ENCODE data around the gene ARL4C. TPM values are rescaled to one million over a fixed set of nuclear protein-coding genes. Genes with fewer than 3 reads are reported as not detected.

Gene ARL4C
- total and polyA plus RNA-seq, 4 donors = 6.8 to 12.5 (median 9.0) TPM

DNA sequence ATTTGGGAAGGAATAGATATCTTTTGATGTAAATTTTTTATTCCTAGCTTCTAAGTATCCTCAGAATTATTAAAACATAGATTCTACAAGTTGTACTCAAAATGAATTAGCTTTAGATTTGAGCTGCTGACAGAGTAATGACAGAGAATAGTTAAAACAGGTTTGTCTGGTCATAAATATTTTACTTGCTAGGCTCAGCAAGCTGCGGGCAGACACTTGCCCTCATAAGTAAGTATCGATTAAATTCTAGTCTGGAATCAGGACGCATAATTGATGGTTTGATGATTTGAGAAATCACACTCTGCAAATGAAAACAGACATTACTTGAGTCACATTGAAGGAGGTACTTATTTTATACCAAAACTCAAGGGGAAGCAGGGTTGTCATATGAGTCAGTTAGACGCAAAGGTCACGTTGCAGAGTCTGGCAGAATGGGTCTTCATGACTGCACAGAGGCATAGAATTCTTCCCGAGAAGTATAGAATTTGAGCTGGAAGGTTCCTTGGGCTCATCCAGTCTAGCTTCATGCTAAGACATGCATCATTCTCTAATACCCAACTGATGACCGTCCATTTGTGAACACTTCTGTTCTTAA lies 27.5 kb downstream of the ARL4C start:
- 69 to 85% methylated on average over 7 of the region's 7 CpGs for WGBS, 2 donors
- no peaks in the 10 kb centered on the region for H3K27me3 ChIP-seq (ENCODE audit: control insufficient read depth in 1 of 2, insufficient read depth in 2 of 2, low read length in 1 of 2)
- no peaks in the 10 kb centered on the region for H3K4me1 ChIP-seq (ENCODE audit: control insufficient read depth in 1 of 2, insufficient read depth in 2 of 2, low read length in 2 of 2)
- DNase-seq (no peak), ATAC-seq (ENCODE audit: low FRiP score) (no peak)
- no peak overlapping the region for H3K27ac ChIP-seq (ENCODE audit: low read depth in 1 of 2, low read length in 2 of 2)
- no peak overlapping the region for H3K4me3 ChIP-seq (ENCODE audit: low read length in 2 of 2)
- peaks cover 2% of the 10 kb centered on the region for H3K9me3 ChIP-seq (ENCODE audit: control insufficient read depth, low read length)
- intact Hi-C loops (cut with DNase I) = no loop called here
- no peaks in the 10 kb centered on the region for H3K36me3 ChIP-seq (ENCODE audit: control insufficient read depth in 1 of 2, insufficient read depth in 2 of 2, low read length in 1 of 2)

DNA sequence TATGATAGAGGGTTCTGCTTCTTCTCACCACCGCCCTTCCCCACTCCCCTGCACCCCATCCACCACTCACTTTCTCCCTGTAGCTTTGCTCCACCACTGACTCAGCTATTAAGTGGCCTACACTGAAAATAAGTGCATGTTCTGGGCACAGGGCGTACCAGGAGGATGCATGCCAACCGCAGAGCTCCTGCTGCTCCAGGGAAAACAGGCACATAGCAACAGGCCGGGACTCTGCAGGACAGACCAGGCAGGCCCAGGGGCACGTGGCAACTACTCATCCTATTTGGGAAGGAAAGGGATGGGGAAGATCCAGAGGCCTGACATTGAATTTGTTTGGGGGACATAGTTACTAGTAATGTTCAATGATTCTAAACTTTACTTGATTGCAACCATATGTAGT lies 28.4 kb downstream of the ARL4C start:
- DNase-seq (no peak), ATAC-seq (ENCODE audit: low FRiP score) (no peak)
- H3K27ac ChIP-seq (ENCODE audit: low read depth in 1 of 2, low read length in 2 of 2) = no peak overlapping the region
- H3K9me3 ChIP-seq (ENCODE audit: control insufficient read depth, low read length) = no peaks in the 10 kb centered on the region
- H3K27me3 ChIP-seq (ENCODE audit: control insufficient read depth in 1 of 2, insufficient read depth in 2 of 2, low read length in 1 of 2) = no peaks in the 10 kb centered on the region
- 28 to 63% methylated on average over 5 of the region's 5 CpGs for WGBS, 2 donors
- no peak overlapping the region for H3K4me3 ChIP-seq (ENCODE audit: low read length in 2 of 2)
- intact Hi-C loops (cut with DNase I) = no loop called here
- no peaks in the 10 kb centered on the region for H3K36me3 ChIP-seq (ENCODE audit: control insufficient read depth in 1 of 2, insufficient read depth in 2 of 2, low read length in 1 of 2)
- no peaks in the 10 kb centered on the region for H3K4me1 ChIP-seq (ENCODE audit: control insufficient read depth in 1 of 2, insufficient read depth in 2 of 2, low read length in 2 of 2)

DNA sequence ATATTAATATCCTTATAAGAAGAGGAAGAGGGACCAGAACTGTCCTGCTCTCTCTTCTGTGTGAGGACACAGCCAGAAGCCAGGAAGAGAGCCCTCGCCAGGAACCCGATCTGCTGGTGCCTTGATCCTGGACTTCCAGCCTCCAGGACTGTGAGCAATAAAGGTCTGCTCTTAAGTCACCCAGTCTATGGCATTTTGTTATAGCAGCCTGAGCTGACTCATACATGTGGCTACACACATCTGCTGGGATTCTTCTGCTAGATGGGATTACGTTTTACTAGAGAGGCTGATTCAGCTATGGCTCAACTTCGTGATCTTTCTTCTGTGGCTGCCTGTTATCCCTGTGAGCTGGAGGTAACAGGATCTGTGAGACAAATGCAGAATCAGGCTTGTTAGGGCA lies 29.6 kb downstream of the ARL4C start:
- no peaks in the 10 kb centered on the region for H3K4me1 ChIP-seq (ENCODE audit: control insufficient read depth in 1 of 2, insufficient read depth in 2 of 2, low read length in 2 of 2)
- no peak overlapping the region for H3K4me3 ChIP-seq (ENCODE audit: low read length in 2 of 2)
- no peaks in the 10 kb centered on the region for H3K27me3 ChIP-seq (ENCODE audit: control insufficient read depth in 1 of 2, insufficient read depth in 2 of 2, low read length in 1 of 2)
- no peak overlapping the region for H3K27ac ChIP-seq (ENCODE audit: low read depth in 1 of 2, low read length in 2 of 2)
- WGBS, 2 donors = 87 to 93% methylated on average over 4 of the region's 4 CpGs
- no peaks in the 10 kb centered on the region for H3K9me3 ChIP-seq (ENCODE audit: control insufficient read depth, low read length)
- ATAC-seq (ENCODE audit: low FRiP score) (no peak), DNase-seq (no peak)
- intact Hi-C loops (cut with DNase I) = no loop called here
- no peaks in the 10 kb centered on the region for H3K36me3 ChIP-seq (ENCODE audit: control insufficient read depth in 1 of 2, insufficient read depth in 2 of 2, low read length in 1 of 2)

DNA sequence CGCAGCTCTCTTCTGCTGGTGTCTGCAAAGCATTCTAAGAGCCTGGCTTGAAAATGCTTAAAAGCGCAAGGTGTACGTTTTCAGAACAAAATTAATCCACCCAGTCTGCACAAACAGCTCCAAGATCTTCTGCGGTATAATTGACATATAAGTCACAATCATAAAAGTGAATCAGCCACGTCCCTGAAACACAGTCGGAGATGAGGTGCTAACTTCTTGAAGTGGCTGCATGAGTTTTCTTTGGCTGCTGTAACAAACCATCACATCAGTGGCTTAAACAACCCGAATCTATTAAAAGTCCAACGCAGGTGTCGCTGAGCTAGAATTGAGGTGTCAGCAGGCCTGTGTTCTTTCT lies 32.6 kb downstream of the ARL4C start:
- Histone ChIP-seq H3K4me1 (ENCODE audit: control insufficient read depth in 1 of 2, insufficient read depth in 2 of 2, low read length in 2 of 2) (no peaks in the 10 kb centered on the region), H3K36me3 (ENCODE audit: control insufficient read depth in 1 of 2, insufficient read depth in 2 of 2, low read length in 1 of 2) (no peaks in the 10 kb centered on the region), H3K9me3 (ENCODE audit: control insufficient read depth, low read length) (no peaks in the 10 kb centered on the region), H3K27ac (ENCODE audit: low read depth in 1 of 2, low read length in 2 of 2) (no peak overlapping the region), H3K27me3 (ENCODE audit: control insufficient read depth in 1 of 2, insufficient read depth in 2 of 2, low read length in 1 of 2) (no peaks in the 10 kb centered on the region), H3K4me3 (ENCODE audit: low read length in 2 of 2) (no peak overlapping the region)
- DNase-seq = no peak
- no peak for ATAC-seq (ENCODE audit: low FRiP score)
- 91 to 93% methylated on average over 9 of the region's 9 CpGs for WGBS, 2 donors
- intact Hi-C loops (cut with DNase I) = no loop called here

DNA sequence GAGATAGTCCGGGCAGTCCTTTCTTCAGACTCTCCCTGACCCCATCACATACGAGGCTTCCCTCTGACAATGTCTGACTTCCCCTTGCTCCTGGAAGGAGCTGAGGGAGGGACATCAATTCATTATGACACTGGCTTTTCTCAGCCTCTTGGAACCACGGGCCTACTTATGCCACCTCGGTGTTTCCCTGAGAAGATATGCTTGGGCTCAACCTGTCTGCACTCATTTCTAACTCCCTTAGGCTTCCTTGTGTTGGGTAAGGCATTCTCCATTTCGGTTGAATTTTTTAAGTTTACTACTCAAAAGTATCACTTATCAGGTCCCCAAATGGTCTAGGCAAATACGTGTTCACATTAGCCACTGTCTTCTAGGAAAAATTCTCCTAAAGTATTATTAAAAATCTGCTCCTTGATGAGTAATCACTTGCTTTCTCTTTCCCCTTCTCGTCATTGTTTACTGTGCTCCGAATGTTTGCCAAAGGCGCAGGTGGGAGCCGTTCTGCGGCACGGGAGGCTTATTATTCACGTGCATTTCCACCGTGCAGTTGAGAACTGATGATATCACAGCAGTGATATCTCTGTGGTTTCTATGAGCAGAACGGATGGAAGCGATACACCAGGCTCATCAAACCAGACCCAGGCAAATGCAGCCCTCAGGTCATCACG lies 33.1 kb downstream of the ARL4C start:
- Histone ChIP-seq H3K9me3 (ENCODE audit: control insufficient read depth, low read length) (no peaks in the 10 kb centered on the region), H3K4me1 (ENCODE audit: control insufficient read depth in 1 of 2, insufficient read depth in 2 of 2, low read length in 2 of 2) (no peaks in the 10 kb centered on the region), H3K27me3 (ENCODE audit: control insufficient read depth in 1 of 2, insufficient read depth in 2 of 2, low read length in 1 of 2) (no peaks in the 10 kb centered on the region), H3K27ac (ENCODE audit: low read depth in 1 of 2, low read length in 2 of 2) (no peak overlapping the region), H3K36me3 (ENCODE audit: control insufficient read depth in 1 of 2, insufficient read depth in 2 of 2, low read length in 1 of 2) (no peaks in the 10 kb centered on the region), H3K4me3 (ENCODE audit: low read length in 2 of 2) (no peak overlapping the region)
- no peak for DNase-seq
- WGBS, 2 donors = 90 to 91% methylated on average over 17 of the region's 17 CpGs
- intact Hi-C loops (cut with DNase I) = no loop called here
- ATAC-seq (ENCODE audit: low FRiP score) = no peak

DNA sequence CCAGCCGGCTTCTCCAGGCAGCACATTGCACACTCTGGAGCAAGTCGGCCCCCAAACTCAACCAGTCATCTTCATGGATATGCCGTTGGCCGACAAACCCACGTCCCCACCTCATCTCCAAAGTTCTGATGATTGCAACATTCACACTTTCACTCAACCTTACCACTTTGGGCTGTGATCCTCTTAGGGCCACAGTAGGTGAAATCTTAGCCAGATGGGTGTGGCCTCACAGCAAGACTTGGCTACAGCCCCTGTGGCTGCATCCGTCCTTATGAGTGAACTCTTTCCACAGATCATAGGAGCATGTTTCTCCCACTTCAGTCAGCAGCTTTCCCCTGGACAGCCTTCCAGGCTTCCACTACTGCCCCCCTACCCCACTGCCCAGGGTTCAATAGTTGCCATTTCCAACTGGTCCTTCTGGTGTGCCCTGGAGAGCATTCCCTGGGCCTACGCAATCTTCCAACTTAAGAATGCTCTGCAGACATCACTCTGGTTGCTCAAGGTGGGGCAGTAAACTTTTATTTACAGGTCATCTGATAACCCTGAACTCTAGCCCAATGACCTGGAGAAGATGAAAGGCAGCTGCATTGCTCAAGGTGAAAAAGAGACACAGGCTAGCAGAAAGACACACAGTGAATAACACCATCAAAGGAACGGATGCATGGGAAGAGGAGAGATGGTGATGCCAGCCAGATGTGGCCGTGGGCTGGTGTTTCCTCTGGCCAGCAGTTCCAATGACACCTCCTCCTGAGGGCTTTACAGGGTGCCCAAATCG lies 34.5 kb downstream of the ARL4C start:
- Histone ChIP-seq H3K27ac (ENCODE audit: low read depth in 1 of 2, low read length in 2 of 2) (no peak overlapping the region), H3K27me3 (ENCODE audit: control insufficient read depth in 1 of 2, insufficient read depth in 2 of 2, low read length in 1 of 2) (no peaks in the 10 kb centered on the region), H3K9me3 (ENCODE audit: control insufficient read depth, low read length) (peaks cover 2% of the 10 kb centered on the region), H3K36me3 (ENCODE audit: control insufficient read depth in 1 of 2, insufficient read depth in 2 of 2, low read length in 1 of 2) (no peaks in the 10 kb centered on the region), H3K4me1 (ENCODE audit: control insufficient read depth in 1 of 2, insufficient read depth in 2 of 2, low read length in 2 of 2) (no peaks in the 10 kb centered on the region), H3K4me3 (ENCODE audit: low read length in 2 of 2) (no peak overlapping the region)
- intact Hi-C loops (cut with DNase I) = no loop called here
- DNase-seq = no peak
- WGBS, 2 donors = 88 to 89% methylated on average over 10 of the region's 10 CpGs
- no peak for ATAC-seq (ENCODE audit: low FRiP score)

DNA sequence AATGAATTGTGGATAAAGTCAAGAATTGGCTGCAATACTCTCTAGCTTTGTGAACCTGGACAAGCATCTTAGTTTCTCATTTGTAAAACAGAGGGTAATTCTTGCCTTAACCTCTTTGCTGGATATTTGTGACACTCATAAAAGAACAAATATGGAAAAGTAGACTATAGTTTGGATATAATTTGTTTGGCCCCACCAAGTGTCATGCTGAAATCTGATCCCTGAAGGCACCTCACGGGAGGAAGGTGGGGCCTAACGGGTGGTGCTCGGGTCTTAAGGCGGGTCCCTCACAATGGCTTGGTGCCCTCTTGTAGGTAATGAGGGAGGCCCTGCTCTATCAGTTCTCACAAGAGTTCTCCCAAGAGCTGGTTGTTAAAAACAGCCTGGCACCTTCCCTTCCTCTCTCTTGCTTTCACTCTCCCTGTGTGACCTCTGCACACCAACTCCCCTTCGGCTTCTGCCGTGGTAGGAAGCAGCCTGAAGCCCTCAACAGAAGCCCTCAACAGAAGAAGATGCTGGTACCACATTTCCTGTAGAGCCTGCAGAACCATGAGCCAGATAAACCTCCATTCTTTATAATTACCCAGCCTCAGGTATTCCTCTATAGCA lies 37.4 kb downstream of the ARL4C start:
- DNase-seq (no peak), ATAC-seq (ENCODE audit: low FRiP score) (no peak)
- Histone ChIP-seq H3K4me1 (ENCODE audit: control insufficient read depth in 1 of 2, insufficient read depth in 2 of 2, low read length in 2 of 2) (no peaks in the 10 kb centered on the region), H3K36me3 (ENCODE audit: control insufficient read depth in 1 of 2, insufficient read depth in 2 of 2, low read length in 1 of 2) (no peaks in the 10 kb centered on the region), H3K4me3 (ENCODE audit: low read length in 2 of 2) (no peak overlapping the region), H3K9me3 (ENCODE audit: control insufficient read depth, low read length) (peaks cover 2% of the 10 kb centered on the region), H3K27me3 (ENCODE audit: control insufficient read depth in 1 of 2, insufficient read depth in 2 of 2, low read length in 1 of 2) (no peaks in the 10 kb centered on the region), H3K27ac (ENCODE audit: low read depth in 1 of 2, low read length in 2 of 2) (no peak overlapping the region)
- 78 to 79% methylated on average over 6 of the region's 6 CpGs for WGBS, 2 donors
- intact Hi-C loops (cut with DNase I) = no loop called here

DNA sequence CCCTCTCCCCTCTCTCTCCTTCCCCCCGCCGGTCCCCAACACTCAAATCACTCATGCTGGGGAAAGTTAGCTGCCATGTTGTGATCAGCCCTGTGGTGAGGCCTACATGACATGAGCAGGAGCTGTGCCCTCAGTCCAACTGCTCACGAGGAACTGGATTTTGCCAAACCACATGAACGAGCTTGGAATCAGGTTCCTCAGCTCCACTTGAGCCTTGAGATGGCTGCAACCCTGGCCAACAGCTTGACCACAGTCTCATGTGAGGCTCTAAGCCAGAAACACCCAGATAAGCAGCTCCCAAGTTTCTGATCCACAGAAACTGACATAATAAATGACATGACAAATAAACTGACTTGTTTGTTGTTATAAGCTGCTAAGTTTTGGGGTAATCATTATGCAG lies 38.4 kb downstream of the ARL4C start:
- Histone ChIP-seq H3K4me3 (ENCODE audit: low read length in 2 of 2) (no peak overlapping the region), H3K27ac (ENCODE audit: low read depth in 1 of 2, low read length in 2 of 2) (no peak overlapping the region), H3K4me1 (ENCODE audit: control insufficient read depth in 1 of 2, insufficient read depth in 2 of 2, low read length in 2 of 2) (no peaks in the 10 kb centered on the region), H3K27me3 (ENCODE audit: control insufficient read depth in 1 of 2, insufficient read depth in 2 of 2, low read length in 1 of 2) (no peaks in the 10 kb centered on the region), H3K9me3 (ENCODE audit: control insufficient read depth, low read length) (peaks cover 2% of the 10 kb centered on the region), H3K36me3 (ENCODE audit: control insufficient read depth in 1 of 2, insufficient read depth in 2 of 2, low read length in 1 of 2) (no peaks in the 10 kb centered on the region)
- no peak for ATAC-seq (ENCODE audit: low FRiP score)
- DNase-seq = no peak
- WGBS, 2 donors = 58 to 61% methylated on average over 3 to 4 of the region's 4 CpGs
- intact Hi-C loops (cut with DNase I) = no loop called here
